HPDE6-E6E7 (cell line): ENCODE data around the gene TBL1X.

Source experiments
- DNase-seq: peaks from one replicate; pipeline ENCODE4 v3.0.0; 2011; ENCODE audit warnings: missing footprints; ENCODE audit errors: extremely low spot score

Gene TBL1X

DNA sequence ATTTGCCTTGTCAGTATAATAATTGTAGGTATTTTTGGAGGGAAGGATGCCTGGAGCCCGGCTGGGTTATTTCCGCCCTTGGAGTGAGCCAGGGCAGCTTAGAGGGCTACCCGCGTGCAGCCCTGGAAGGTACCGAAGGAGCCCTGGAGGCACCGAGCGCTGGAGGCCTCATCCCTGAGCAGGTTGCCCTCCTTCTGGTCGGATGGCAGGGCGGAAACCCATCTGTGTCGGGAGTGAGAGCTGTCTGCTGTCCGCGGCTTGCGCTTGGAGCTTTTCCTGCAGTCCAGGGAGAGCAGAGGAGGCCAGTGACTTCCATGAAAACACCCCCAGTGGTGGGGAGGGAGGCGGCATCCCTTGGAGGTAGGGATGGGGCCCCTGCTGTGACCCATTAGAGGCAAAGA is 122.1 kb downstream of the TBL1X start:
- no peak for DNase-seq

DNA sequence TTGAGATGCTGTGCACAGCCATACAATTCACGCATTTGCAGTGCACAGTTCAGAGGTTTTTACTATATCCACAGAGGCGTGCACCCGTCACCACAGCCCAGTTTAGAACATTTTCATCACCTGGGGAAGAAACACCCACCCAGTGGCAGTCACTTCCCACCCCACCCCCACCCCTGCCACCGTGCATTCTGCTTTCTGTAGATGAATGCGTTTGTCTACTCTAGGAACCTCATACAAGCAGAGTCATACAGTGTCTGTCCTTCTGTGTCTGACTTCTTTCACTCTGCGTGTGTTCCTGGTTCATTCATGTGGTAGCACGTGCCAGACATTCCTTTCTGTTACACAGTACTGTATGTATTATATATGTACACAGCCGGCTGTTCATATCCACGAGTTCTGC is 122.8 kb downstream of the TBL1X start:
- no peak for DNase-seq

DNA sequence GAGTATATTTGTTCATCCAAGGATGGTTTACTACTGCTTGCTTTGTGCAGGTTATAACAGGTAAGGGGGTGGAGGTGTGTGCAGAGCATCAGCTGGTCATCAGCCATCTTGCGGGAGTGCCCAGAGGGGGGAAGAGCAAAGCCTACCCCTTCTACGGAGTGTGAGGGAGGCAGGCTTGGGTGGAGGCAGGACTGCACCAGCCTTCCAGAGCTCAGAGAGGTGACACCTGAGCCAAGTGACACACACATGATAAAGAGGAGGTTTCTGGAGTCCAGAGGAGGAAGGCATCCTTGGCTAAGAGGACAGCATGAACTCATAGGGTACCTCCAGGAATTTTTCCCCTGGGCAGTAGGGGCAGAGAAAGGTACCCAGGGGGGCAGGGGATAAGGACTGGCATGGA is 126.6 kb downstream of the TBL1X start:
- DNase-seq, result no peak

DNA sequence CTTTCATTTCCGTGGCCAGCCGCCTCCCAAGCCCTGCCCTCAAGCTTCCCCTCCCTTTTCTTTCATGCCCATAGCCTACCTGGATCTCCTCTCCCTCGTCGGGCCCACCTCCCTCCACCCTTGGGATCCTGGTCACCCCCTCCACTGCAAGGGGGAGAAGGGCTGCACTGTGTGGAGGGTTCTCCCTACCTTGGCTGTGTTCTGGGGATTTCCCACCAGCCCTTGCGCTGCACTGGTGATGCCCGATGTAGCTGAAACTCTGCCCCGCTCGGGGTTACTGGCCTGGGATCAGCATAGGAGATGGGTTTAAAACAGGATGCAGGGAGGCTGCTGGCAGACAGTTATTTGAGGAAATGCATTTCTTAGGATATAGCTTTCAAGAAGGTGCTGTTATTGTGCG is 128.9 kb downstream of the TBL1X start:
- DNase-seq, result no peak

DNA sequence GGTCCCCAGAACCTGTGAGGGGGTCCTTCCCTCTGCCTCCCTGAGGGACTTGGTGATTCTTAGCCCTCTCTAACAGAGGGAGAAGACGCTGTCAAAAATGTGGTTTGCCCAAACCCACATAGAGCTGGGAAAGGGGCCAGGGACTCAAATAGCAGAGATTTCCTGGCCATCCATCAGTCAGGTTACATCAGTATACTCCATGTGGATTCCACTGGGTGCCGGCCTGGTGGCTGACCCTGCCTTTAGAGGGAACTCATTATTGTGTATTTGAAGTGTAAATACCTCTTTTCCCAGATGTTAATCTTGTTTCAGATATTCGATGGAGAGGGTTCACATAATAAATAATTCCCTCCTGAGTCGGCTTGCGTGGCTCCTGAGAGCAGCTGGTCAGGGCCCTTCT is 130.3 kb downstream of the TBL1X start:
- DNase-seq, result no peak

GRCh38 chrX:9596837-9597236 is 132.0 kb downstream of the TBL1X start:
- no peak for DNase-seq

GRCh38 chrX:9597361-9598035 is 132.6 kb downstream of the TBL1X start:
- no peak for DNase-seq

DNA sequence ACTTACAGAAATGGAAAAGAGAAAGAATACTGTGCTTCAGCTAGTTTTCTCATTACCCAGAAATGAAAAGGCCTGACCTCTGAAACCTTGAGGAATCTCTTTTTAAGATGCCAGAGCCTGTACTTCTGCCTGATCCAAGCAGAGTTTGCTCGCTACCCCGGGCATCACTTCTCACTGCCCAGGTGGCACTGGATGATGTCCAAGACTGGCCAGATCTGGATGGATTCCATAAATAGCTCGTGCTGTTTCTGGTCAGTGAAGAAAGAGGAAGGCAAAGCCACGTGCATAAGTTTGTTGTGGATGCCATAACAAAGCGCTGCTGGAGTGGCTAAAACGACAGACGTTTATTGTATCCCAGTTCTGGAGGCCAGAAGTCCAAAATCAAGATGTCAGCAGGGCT is 133.5 kb downstream of the TBL1X start:
- no peak for DNase-seq

DNA sequence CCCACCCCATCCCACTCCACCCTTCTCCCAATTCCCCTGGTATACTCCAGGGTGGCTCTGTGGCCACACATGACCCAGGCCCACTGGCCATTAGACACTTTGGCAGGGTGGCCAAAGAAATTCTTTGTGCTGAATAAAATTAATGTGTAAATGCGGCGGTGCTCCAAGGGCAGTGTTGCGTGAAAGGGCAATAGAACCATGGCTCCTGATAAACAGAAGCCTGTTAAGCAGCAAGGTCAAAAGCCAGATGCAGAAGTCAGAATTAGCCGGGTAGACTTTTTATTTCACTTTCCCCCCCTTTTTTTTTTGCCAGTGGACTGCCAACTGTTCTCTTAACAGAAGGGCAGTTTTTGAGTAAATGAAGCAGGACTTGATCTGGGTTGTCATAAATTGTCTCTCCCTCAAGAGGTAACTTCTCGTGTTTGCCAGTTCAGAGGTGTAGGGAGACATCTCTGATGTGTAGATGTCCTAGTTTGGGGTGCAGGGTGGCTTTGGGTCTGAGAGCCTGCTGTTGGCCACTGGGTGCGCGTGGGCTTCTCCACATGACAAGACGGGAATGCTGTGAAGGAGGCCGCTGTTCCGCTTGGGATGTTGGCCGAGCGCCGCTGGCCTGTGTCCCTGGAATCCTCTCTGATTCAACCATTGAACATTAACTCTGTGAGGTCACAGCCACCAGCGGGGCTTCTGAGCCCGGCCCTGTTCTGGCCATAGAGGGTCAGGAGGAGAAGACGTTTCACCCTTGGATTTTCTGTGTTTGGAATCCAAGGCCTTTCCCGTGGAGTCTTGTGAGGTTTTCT is 139.5 kb downstream of the TBL1X start:
- no peak for DNase-seq

GRCh38 chrX:9604908-9605306 is 140.0 kb downstream of the TBL1X start:
- no peak for DNase-seq

GRCh38 chrX:9605484-9605883 is 140.6 kb downstream of the TBL1X start:
- no peak for DNase-seq

DNA sequence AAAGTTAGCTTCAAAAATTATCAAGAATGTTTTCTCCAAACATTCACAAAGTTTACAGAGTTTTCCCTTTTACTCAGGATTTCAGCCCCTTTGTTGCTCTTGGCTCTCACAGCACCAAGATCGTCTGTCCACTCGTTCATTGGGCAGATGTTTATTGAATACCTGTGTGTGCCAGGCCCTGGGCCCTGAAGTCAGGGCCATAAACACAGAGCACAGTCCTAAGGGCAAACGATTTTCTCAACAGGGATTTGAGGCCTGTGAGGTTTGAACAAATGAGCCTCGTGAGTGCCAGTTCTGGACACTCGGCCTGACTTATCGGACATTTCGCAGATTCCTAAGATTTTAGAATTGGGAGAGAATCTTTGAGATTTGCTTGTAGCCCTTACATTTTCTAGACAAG is 142.1 kb downstream of the TBL1X start:
- DNase-seq, result no peak

DNA sequence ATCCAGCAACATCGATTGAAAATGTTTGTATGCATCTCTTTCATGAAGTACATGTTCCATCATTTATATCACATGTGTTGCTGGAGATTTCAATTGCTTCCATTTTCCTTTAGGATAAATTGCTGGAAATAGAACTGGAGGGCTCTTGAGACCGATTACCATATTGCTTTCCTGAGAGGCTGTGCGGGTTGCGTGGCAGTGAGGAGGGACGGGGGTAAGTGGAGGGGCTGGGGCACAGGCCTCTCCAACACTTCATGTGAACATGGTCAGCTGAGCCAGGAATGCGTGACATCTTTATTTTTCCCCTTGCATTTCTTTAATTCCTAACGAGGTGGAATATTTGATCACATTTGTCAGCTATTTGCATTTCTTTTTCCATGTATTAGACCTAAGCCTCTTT is 144.6 kb downstream of the TBL1X start:
- DNase-seq, result no peak

DNA sequence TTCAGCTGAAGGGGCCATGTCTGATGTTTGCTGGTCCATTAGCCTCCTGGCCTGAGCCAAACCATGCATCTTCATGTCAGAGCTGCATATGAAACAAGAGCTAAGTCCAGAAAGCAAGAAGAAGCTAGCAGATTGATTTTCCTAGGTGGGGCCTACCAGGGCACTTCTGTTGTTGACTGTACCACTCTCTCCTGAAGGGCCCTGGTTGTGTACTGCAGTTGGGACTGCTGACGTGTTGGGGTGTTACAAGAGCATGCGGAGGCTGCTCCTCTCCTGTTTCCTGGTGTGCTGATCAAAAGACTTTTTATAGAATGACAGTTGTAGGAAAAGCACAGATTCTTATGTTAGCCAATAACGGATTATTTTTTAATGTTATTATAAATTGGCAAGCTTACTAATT is 145.1 kb downstream of the TBL1X start:
- no peak for DNase-seq

DNA sequence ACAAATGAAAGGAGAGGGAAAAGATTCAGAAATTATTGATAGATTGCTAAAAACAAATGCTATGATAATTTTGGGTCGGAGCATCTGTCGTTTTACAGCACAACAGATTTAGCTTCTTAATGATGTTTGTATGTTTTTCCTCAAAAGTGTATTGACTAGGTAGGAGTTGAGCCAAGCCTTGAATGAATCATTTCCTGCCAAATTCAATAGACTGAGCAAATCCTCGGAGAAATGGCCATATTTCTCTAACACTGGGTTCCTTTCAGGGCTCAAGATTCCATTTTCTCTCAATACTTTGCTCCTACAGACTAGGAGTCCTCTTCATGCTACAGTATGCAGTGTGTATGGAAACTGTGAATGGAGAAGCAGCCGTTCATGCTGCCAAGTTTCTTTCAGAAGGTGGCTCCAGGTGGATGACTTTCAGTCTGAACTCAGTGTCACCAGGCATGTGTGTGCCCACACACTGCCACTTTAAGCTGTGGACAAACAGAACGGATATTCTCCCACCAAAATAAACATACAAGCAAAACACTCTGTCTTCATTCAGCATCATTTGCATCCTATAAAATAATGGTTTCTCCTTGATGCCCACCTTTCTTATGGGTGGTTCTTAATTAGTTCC is 146.0 kb downstream of the TBL1X start:
- no peak for DNase-seq

- DNase-seq, result no peak
Measured at GRCh38 chrX:9611436-9612145, 146.7 kb downstream of the TBL1X start.

GRCh38 chrX:9612146-9612505 is 147.3 kb downstream of the TBL1X start:
- DNase-seq, result no peak

DNA sequence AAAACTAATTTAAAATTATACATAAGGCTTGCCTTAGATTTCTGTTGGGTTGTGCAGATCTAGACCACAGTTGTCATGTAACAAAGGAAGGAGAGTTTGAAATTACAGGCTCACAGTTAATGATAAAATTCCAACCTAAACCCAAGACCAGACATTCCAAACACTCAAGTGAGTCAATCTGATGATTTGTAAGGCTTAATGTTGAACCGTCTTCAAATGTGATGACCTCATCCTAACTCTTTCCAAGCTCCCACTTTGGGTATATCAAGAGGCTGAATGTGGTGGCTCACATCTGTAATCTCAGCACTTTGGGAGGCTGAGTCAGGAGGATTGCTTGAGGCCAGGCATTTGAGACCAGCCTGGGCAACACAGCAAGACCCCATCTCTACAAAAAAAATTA is 149.2 kb downstream of the TBL1X start:
- DNase-seq, result no peak

DNA sequence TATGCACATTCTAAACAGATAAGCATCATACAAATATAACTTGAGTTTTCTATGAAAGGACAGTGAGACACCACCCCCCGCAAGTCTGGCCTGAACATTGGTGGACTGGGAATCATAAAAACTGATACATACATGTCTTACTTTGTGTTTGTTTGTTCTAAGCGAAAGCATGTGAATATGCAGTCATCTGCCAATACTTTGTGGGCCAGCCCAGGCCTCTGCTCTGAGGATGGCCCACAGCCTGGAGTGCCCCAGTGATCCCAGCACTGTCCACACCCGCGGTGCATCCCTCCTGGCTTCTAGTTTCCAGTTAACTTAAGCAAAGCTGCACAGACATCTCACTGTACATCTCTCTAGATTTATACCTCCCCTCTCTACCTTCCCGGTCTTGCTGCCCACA is 154.3 kb downstream of the TBL1X start:
- DNase-seq, result no peak

DNA sequence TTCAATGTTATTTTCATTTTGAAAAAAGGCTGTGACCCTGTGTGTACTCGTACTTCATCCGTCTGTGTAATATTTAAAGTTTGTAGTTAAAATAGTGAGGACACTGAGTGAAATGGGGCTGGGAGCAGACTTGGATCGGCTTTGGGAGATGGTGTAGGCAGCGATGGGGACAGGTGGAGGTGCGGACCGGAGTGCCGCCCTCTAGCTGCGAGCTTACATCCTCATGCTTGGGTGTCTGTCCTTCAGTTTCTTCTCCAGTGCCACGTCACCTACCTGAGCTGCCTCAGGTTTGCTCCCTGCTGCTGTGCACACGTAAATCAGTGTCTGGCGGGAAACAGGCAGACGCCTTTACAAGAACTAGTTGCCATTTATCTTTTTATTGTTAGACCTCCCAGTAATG is 154.7 kb downstream of the TBL1X start:
- DNase-seq, result no peak

DNA sequence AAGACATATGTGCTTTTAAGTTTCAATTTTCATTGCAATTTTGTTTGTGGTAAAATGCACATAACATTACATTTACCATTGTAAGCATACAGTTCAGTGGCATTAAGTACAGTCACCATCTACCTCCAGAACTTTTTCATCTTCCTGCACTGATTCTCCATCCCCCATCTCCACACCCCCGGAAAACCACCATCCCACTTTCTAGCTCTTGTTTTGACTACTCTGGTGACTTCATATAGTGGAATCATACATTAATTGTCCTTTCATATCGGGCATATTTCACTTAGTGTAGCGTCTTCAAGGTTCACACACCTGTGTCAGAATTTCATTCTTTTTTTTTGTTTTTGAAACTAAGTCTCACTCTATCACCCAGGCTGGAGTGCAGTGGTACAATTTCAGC is 157.3 kb downstream of the TBL1X start:
- DNase-seq, result no peak

GRCh38 chrX:9626379-9626778 is 161.5 kb downstream of the TBL1X start:
- no peak for DNase-seq

- no peak for DNase-seq
Measured at GRCh38 chrX:9627922-9628321, 163.1 kb downstream of the TBL1X start.
